Sciatic nerve (tissue), 2 donors: ENCODE results near the gene EPB41L2. TPM values are rescaled to one million over a fixed set of nuclear protein-coding genes. Genes with fewer than 3 reads are reported as not detected.

ENCODE experiments used
- ATAC-seq: fragments of 200-7000 bp; cut with Tn5 transposase; one replicate; pipeline ENCODE4 v1.9.1; 2020; ENCODE audit warnings: mild to moderate bottlenecking, moderate library complexity
- DNase-seq: peaks from one replicate; pipeline ENCODE4 v3.0.0-alpha.2; 2020; ENCODE audit warnings: low spot score
- intact Hi-C: fragments of 100-400 bp; cut with DNase I; formaldehyde crosslinking; loops from one replicate; pipeline ENCODE4 v1.14.2; 2022
- total RNA-seq: library from RNA; stranded (reverse); fragmentation: NEBNext Ultra II Directional; extraction: Animal tissue kit (Norgen Biotek cat#: 25700); gene quantifications from one replicate; pipeline ENCODE4 v1.2.1, GENCODE V29; 2021
- donor health status: DM: no; HTN: no; CAD: no.
- donor health status: DM: no; HTN: no; CAD: no.

EPB41L2 gene
- total RNA-seq, 1 donor from 2014 or later = 889 TPM

- intact Hi-C loops = no loop called here
- no peak for ATAC-seq
- DNase-seq = no peak
Measured at GRCh38 chr6:130840050-130840449, 223.0 kb downstream of the EPB41L2 start.

GRCh38 chr6:130839379-130839778 is 223.7 kb downstream of the EPB41L2 start:
- intact Hi-C loops = no loop called here
- DNase-seq = no peak
- no peak for ATAC-seq

- intact Hi-C loops = no loop called here
- peak; percentile 69 for ATAC-seq
- no peak for DNase-seq
Measured at GRCh38 chr6:130838951-130839350, 224.1 kb downstream of the EPB41L2 start.

DNA sequence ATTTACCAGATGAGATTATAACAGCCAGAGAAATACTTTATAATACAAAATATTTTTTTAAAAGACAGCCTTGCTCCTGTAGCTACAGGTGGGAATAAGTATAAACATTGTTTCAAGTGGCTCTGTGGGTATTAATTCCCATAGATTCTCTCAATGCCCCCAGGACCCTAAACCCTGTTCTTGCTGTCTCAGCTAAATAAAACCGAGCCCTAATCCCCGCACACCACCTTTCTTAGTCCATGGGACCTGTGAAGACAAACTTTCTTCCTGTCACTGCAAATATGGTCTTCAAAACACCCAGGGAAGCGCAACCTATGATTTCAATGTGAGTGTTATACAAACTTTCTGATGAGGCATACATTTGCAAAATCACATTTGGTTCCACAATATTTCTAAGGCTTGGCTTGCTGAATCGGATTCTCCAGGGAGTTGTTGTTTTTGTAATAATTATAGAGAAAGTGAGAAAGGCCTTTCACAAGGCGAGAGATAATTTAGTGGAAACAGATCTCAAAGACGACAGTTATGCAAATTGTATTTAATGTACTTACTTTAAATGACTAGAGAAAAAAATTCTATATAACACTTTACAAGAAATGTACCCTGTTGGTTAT is 224.7 kb downstream of the EPB41L2 start:
- no peak for DNase-seq
- no peak for ATAC-seq
- intact Hi-C loops = no loop called here

GRCh38 chr6:130837067-130837466 is 226.0 kb downstream of the EPB41L2 start:
- intact Hi-C loops = no loop called here
- ATAC-seq (no peak), DNase-seq (no peak)

DNA sequence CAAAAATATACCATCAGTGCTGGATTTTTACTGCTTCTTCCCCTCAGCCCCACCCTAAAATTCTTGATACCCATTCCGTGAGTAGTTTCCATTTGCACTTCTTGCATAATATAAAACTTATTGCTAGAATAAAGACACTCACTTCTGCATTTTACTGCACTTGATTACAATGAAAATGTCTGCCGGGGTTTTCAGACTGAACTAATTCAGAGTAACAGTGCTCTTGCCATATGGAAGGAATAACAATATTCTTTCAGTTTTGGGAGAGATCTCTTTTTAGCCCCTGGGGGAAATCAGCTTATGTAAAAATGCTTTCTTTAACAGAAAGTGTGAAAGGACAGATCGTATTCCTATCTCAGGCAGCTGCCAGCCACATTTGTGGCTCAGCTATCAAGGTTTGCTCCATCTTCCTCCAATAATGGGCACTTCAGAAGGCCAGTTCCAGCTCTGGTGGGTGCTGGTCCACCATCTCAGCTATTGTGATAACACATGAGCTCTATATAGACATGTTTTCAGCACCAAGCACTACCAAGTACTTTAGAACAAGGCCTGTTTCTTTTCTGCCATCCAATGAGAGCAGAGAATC is 226.9 kb downstream of the EPB41L2 start:
- intact Hi-C loops = no loop called here
- DNase-seq (no peak), ATAC-seq (no peak)

DNA sequence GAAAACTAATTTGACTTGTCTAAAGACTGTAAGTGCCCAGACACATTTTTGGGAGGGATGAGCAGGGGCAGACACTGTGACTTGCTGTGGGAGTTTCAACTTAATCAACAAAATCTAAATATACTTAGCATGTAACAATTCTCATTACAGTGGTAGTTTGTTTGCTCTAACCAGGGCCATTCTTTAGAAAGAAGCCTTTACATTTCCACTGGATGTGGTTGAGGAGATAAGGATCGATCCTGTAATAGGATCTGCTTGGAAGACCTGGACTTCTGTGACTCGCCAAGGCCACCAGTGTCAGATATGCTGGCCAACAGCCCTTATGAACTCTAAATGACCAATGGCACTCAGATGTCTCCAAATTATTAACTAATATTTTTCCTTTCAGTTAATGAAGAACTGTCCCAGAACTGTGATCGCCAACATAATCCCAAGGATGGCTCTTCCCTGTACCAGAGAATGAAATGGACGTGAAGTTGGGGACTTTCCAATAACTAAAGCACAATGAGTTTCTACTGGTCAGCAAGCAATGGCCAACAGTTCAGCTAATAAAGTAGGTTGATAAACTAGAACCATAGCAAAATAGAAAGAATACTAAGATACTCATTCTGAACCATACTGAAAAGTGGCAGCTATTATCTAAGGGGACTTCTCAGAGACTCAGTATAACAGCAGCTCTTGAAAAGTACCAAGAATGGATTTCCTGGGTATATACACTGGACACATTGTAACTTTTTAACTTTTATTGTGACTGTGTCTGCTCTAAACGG is 228.4 kb downstream of the EPB41L2 start:
- intact Hi-C loops = no loop called here
- no peak for DNase-seq
- ATAC-seq = no peak

DNA sequence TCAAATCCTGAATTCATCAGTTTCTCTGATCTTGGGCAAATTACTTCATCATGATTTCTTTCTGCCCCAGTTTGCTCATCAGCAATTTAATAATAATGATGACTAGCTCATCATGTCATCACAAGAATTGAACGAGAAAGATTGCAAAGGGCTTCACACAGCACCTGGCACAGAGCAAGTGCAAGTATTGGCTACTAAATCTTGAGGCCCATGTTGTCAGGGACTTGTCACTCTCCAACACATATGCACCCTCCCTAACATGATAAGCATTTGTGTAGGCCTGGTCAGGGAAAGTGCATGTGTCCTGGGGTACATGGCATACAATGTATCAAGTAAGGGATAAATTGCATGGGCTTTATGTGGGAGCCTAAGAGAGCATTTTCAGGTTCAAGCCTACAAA is 229.5 kb downstream of the EPB41L2 start:
- no peak for ATAC-seq
- intact Hi-C loops = no loop called here

GRCh38 chr6:130831607-130832006 is 231.4 kb downstream of the EPB41L2 start:
- ATAC-seq (no peak), DNase-seq (no peak)
- intact Hi-C loops = no loop called here

More for the DNA sequence above, 229.5 kb downstream of the EPB41L2 start:
- DNase-seq = no peak

DNA sequence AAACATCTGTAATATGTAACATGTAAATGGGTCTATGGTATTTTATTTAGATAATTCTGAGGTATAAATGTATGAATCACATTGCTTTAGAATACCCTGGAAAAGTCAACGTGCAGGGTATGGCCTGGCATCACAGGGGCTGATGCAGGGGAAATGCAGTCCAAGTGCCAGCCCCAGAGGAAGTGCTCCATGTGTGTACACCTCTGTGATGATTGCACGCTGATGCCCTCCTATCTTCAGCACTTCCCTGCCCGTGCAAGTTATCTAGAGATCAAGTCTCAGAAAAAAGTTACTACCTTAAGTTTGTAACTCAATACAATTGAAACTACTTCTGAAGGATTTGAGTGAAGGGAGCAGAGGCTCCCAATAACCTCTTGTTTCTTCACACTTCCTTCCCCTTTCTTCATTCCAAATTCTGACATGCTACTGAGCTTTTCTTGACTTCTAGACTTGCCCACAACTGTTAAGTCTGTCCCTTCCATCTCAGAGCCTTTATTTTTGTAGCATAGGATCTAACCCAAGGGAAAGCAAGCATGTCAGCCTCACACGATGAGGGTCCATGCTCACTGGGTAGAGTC is 233.6 kb downstream of the EPB41L2 start:
- ATAC-seq = no peak
- intact Hi-C loops = no loop called here
- DNase-seq = no peak

DNA sequence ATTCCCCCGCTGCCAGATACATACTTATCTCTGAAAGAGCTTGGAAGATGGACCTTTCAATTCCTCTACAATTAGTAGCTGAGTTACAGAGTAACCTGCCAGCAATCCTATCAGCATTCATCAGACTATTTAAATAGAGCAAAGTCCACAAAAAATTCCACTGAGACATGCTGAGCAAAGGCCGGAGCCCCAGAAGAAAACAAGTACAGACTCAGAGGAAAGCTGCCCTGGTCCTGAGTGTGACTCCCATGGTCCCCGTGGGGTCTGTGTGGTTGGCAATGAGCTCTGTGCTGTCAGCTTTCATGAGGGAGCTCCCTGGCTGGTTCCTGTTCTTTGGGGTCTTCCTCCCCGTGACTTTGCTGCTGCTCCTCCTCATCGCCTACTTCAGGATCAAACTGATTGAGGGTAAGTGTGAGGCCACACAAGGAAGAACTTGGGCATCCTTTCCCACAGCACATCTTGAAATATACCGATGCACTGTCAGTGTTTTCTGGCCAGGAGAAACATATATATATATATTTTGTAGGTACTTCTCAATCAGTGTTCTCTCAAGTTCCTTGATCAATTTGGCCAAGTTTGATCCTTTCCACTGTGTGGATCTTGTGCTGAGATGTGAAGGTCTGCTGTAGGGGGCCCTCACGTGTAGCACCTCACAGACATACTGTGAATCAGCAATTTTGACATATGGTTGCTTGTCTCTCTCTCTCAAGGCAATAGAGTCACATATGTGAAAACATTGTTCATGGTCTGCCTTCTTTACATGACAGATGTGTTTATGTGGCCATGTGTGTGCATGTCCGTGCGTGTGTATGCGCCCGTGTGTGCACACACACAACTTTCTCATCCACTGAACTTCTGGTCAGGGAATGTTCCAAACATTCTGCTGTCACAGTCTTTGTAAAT is 235.5 kb downstream of the EPB41L2 start, which contains the start of gene SMLR1:
Gene SMLR1, plus strand, starts transcription at position 160 of the 903 bp plus-strand sequence. Its CDS starts 8 bp downstream, at position 168.
- no peak for ATAC-seq
- DNase-seq = no peak
- intact Hi-C loops = no loop called here

DNA sequence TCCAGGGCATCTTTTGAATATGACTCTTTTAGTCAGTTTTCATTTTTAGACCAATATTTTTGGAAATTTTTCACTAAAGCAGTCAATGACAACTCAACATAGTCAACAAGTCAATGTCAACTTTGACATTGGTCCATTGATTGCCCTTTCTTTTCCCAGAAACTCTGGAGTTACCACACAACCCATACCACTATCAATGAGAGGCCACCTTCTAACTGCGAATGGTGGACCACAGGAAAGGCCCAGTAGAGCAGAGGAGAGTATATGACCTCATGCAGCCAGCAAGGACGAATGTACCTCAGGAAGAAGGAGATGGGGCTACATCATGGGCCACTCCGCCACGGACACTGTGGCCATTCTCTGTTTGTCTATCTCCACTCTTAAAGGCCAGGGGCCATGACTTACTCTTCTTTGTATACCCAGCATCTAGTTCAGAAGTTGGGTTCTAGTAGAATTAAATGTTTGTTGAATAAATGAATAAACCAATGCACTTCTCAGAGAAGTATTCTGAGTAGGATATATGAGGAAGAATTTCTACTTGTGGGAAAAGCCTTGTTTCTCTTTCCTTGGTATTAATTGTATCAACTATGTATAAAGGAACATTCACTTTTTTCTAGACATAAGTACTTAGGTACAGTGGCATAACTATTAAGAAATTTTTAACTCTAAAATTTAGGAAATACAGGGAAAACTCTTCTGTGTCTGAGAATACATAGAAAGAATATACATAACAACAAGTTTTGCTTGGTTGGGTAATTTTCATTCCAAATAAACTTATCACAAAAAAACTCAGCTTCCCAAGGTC is 236.4 kb downstream of the EPB41L2 start:
- ATAC-seq (no peak), DNase-seq (no peak)
- intact Hi-C loops = no loop called here

GRCh38 chr6:130825772-130826441 is 237.1 kb downstream of the EPB41L2 start:
- ATAC-seq = no peak
- intact Hi-C loops = no loop called here

GRCh38 chr6:130824978-130825694 is 237.9 kb downstream of the EPB41L2 start:
- intact Hi-C loops = no loop called here
- ATAC-seq (no peak), DNase-seq (no peak)

More at GRCh38 chr6:130825772-130826441, 237.1 kb downstream of the EPB41L2 start:
- DNase-seq = no peak

GRCh38 chr6:130822736-130823135 is 240.3 kb downstream of the EPB41L2 start:
- ATAC-seq (no peak), DNase-seq (no peak)
- intact Hi-C loops = no loop called here

GRCh38 chr6:130815200-130816071 is 247.6 kb downstream of the EPB41L2 start:
- DNase-seq (no peak), ATAC-seq (no peak)
- intact Hi-C loops = no loop called here
